ENCODE results near the gene DDX24.

DNA sequence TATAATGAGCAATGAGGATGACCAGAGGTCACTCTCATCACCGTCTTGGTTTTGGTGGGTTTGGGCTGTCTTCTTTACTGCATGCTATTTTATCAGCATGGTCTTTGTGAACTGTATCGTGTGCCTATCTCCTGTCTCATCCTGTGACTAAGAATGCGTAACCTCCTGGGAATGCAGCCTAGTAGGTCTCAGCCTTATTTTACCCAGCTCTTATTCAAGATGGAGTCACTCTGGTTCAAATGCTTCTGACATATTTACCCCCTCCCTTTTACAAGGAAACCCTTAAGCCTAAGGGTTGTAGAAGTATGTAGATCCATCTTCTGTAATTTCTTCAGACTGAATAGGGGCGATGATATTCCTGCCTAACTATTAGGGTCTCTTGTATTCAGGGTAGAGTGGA is 8.5 kb upstream of the DDX24 start:
- no peak for TF ChIP-seq POLR2A (IDR thresholded peaks at IDR 0.05)
- TF ChIP-seq, protein P1, sequence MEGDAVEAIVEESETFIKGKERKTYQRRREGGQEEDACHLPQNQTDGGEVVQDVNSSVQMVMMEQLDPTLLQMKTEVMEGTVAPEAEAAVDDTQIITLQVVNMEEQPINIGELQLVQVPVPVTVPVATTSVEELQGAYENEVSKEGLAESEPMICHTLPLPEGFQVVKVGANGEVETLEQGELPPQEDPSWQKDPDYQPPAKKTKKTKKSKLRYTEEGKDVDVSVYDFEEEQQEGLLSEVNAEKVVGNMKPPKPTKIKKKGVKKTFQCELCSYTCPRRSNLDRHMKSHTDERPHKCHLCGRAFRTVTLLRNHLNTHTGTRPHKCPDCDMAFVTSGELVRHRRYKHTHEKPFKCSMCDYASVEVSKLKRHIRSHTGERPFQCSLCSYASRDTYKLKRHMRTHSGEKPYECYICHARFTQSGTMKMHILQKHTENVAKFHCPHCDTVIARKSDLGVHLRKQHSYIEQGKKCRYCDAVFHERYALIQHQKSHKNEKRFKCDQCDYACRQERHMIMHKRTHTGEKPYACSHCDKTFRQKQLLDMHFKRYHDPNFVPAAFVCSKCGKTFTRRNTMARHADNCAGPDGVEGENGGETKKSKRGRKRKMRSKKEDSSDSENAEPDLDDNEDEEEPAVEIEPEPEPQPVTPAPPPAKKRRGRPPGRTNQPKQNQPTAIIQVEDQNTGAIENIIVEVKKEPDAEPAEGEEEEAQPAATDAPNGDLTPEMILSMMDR (IDR thresholded peaks at IDR 0.05) = no peak
- TF ChIP-seq POLR2AphosphoS5 (IDR thresholded peaks at IDR 0.05) = no peak
- no peak for TF ChIP-seq EP300 (IDR thresholded peaks at IDR 0.05)

Data from sigmoid colon (tissue), 4 donors.